Caki2 (cell line): Measurements from ENCODE around the gene FZD2. TPM values are rescaled to one million over a fixed set of nuclear protein-coding genes. Genes with fewer than 3 reads are reported as not detected.
A peak's percentile ranks its signal among the peaks of the same experiment; 100 is the strongest.
"Not testable (repeated sequence)": the region's sequence is repeated elsewhere in the genome, so short reads cannot be mapped to it uniquely, and the experiment has no call there.

Experiments
- DNase-seq: peaks from one replicate; pipeline ENCODE4 v3.0.0-alpha.2; 2015; ENCODE audit warnings: low read depth
- in situ Hi-C: cut with HindIII; loops from 2 replicates; pipeline ENCODE4 v1.10.0; 2016; ENCODE audit warnings: low sequenced_read_pairs, low pct_unique_long_range_greater_than_20kb, mixed read lengths
- total RNA-seq: library from RNA; depleted of rRNA; stranded (reverse); fragments of >200 nt; shearing (Covaris generic); gene quantifications from 2 replicates; pipeline ENCODE4 v1.2.3, GENCODE V29; 2014; ENCODE audit warnings: low replicate concordance; rRNA removed

Gene FZD2
- total RNA-seq = 16.3 and 18.1 TPM in 2 replicates

DNA sequence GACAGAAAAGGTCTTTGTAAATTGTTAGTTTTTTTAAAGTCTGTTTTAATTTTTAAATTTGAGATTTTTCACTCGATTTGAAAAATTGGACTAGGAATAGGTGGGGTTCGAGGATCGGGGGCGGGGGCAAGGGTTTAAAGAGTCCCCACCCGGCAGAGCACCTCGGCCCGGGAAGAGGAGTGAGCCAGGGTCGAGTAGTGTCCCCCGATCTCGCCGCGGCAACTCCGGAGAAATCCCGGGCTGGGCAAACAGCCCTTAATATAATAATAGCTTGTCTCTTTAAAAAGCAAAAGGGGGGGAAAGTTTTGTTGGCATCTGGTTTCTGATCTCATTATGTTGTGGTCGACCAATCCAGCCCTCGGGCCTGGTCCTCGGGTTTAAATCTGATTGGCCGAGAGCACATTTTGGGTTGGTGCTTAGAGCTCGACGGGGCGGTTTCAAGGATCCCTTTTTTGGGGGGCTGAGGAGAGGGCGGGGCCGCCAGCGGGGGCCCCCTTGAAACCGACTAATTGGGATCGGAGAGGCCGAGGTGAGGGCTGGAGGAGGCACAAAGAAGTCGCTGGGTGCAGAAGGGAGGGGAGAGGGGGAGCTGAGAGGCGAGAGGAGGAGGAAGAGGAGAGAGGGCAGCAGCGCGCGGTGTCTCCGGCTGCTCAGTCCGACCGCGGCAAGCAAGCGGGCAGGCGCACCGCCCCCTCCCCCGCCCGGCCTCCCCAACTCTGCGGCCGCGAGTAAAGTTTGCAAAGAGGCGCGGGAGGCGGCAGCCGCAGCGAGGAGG, at the start of gene FZD2:
Gene FZD2 (plus strand): TSS at position 653 of the 775 bp plus-strand sequence. CDS start 205 bp downstream, outside the sequence.
- DNase-seq = peak; percentile 96
- in situ Hi-C loops = no loop called here

- DNase-seq = peak; percentile 57
- in situ Hi-C loops = not testable (repeated sequence)
These were observed 45.8 kb upstream of the FZD2 start for GRCh38 chr17:44511241-44512134.

GRCh38 chr17:44518032-44518431, 39.3 kb upstream of the FZD2 start:
- peak; percentile 84 for DNase-seq
- in situ Hi-C loops = no loop called here

DNA sequence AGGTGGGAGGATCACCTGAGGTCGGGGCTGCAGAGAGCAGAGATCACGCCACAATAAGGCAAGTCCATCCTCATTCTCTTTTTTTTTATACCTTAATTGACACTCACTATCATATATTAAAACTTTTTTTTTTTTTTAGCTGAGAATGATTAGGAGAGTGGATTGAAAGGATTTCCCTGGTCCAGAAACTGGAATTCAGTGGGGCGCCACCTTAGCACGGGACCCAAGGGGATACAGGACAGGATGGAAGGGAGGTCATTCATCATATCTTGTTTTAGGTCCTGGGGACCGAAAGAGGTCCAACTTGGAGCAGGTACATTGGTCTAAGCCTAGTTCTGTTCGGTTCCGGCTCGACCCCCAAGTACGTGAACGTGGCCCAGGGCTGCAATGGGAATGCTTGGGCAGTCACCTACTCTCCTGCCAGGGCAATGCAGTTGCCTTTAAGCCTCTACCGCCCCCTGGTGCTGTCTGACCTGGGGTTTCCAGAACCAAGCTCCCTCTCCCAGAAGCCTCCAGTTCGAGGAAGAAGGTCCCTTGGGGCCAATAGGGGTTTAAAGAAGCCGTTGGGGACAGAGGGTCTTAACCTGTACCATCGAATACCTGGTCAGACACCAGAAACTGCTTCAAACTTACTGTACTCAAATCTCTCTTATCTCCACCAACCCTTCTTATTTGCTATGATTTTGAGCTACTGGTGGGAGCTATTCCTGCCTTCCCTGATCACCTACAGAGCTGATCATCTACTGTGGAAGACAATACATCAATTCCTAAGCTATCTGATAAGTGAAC, 34.2 kb upstream of the FZD2 start:
- in situ Hi-C loops = no loop called here
- peak; percentile 38 for DNase-seq

GRCh38 chr17:44523672-44523972, 33.7 kb upstream of the FZD2 start:
- in situ Hi-C loops = no loop called here
- DNase-seq = no peak

GRCh38 chr17:44527102-44527501, 30.2 kb upstream of the FZD2 start:
- in situ Hi-C loops = loop anchor here (25.0 kb wide), 1 partner anchor 110 kb away; no protein-coding TSS in a partner anchor
- DNase-seq = no peak

DNA sequence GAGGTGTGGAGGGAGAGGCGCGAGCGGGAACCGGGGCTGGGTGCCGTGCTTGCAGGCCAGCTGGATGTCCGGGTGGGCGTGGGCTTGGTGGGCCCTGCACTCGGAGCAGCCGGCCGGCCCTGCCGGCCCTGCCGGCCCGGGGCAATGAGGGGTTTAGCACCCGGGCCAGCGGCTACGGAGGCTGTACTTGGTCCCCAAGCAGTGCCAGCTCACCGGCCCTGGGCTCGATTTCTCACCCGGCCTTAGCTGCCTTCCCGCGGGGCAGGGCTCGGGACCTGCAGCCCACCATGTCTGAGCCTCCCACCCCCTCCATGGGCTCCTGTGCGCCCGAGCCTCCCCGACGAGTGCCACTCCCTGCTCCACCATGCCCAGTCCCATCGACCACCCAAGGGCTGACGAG, 29.3 kb upstream of the FZD2 start:
- in situ Hi-C loops = loop anchor here (25.0 kb wide), 1 partner anchor 109 kb away; no protein-coding TSS in a partner anchor
- no peak for DNase-seq

DNA sequence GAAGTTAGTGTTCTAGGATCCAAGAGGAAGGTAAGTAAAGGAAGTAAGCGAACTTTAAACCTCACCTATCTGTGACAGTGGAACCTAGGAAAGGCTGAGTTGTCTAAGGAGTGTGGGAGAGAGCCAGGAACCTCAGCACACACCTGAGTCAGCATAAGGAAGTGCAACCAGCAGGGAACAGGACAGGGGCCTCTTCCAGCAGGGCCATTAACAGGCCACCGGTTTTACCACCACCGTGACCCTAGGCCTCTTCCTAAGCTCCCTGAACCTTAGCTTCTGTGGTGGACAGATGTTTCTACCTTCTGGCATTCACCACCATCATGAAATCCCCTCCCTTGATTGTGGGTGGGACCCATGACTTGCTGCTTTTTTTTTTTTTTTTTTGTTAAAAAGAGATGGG, 27.4 kb upstream of the FZD2 start:
- in situ Hi-C loops = loop anchor here (25.0 kb wide), 1 partner anchor 107 kb away; no protein-coding TSS in a partner anchor
- peak; percentile 35 for DNase-seq

DNA sequence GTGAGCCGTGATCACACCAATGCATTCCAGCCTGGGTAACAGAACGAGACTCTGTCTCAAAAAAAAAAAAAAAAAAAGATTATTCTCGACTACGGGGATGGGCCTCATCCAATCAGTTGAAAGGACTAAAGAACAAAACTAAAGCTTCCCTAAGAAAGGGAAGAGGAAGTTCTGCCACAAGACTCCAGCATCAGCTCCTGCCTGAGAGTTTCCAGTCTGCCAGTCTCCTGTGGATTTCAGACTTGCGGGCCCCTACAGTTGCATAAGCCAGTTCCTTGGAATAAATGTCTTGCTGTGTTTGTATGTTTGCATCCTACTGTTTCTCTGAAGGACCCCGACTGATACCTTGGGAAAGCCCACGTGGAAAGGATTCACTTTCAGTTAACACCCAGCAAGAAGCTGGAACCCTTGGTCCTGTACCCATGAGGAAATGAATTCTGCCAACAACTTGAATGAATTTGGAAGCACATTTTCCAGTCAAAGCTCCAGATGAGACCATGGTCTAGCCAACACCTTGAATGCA, 26.3 kb upstream of the FZD2 start:
- in situ Hi-C loops = loop anchor here (25.0 kb wide), 1 partner anchor 106 kb away; no protein-coding TSS in a partner anchor

GRCh38 chr17:44533533-44534246, 23.6 kb upstream of the FZD2 start:
- in situ Hi-C loops = loop anchor here (25.0 kb wide), 1 partner anchor 104 kb away; no protein-coding TSS in a partner anchor

More for the DNA sequence above, 26.3 kb upstream of the FZD2 start:
- no peak for DNase-seq

DNA sequence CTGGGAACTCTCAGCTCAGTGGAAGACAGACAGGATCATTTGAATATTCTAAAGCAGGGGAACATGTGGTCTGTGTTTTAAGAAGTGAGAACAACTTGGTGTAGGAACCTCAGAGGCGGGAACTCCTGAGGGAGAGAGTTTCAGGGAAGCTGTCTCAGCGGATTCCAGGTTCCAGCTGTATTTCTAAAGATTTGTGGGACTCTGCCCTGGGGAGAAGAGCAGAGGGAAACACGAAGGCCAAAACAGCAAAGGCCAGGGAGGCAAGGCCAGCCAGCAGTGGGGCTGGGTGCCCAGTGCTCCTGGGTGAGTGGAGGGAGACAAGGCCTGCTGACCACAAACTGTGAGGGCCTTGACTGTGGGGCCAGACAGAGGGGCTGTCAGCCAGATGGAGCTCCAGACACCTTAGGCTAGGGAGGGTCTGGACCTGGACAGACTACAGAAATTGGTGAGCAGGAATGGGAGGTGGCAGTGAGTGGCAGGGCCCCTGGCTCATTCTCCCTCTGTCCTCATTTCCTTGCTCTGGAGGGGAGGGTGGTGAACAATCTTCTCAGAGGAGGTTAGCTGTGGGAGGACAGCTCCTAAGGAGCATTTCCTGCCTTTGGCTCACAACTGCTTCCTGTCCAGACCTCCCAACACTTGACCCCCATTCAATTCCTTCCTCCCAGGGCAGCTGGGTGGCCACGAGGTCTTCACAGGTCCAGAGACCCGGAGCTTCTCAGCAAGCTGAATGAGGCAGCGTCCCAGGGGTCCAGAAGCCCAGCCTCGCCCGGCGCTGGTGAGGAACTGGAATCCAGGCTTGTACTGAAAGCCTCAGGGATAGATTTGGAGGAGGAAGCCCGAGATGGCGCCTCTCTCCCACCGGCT, 21.0 kb upstream of the FZD2 start:
- in situ Hi-C loops = loop anchor here (25.0 kb wide), 1 partner anchor 101 kb away; no protein-coding TSS in a partner anchor
- DNase-seq = no peak

More at GRCh38 chr17:44533533-44534246, 23.6 kb upstream of the FZD2 start:
- peak; percentile 65 for DNase-seq

- not testable (repeated sequence) for DNase-seq
- in situ Hi-C loops = loop anchor here (25.0 kb wide), 1 partner anchor 99 kb away; no protein-coding TSS in a partner anchor
These were observed 19.4 kb upstream of the FZD2 start for GRCh38 chr17:44537922-44538321.

DNA sequence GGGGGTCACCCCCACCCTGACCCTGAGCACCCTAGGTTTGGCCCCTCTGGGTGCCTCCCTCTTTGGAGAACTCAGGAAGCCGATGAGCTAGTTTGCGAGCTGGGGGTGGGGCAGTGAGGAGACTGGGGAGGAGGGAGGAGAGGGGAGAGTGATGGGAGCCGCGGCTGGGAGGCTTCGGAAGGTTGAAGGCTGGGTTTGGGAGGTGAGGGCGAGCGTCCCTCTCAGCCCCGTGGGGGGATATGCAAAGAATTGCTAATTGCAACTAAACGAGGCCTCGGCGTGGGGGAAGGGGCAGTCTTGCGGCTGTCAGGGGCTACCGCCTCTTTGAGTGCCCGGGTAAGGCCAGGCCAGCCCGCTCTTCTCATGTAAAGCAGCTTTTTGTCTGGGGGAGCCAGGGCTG, 17.6 kb upstream of the FZD2 start:
- DNase-seq = no peak
- in situ Hi-C loops = loop anchor here (25.0 kb wide), 1 partner anchor 98 kb away; no protein-coding TSS in a partner anchor

DNA sequence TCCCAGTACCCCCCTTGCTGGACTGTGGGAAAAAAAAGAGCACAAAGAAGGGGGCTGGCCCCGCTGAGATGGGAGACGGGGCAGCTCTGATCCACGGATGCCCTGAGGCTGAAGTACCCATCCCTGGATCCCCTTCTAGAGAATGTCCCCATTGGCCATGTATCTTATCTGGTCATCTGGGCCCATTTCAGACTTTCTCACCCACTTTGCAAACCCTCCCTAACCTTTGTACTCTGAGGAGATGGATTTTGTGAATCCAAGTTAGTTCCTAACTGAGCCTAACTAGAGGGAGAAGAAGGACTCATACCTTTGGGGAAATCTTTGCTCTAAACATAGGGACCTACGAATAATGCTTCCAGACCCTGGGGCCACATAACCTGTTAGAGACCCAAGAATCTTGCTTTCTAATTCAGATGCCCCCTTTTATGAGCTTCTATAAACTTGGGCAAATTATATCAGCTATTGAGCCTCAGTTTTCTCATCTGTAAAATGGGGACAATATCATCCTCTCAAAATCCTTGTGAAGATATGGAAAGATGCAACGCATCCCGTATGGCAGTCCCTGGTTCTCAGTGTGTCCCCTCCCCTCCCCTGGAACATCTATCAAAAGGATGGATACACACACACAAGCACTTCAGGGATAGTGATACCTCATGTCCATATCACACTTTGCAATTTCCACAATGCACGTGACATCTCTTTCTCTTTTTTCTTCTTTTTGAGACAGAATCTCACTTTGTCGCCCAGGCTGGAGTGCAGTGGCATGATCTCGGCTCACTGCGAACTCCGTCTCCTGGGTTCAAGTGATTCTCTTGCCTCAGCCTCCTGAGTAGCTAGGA, 16.8 kb upstream of the FZD2 start:
- in situ Hi-C loops = loop anchor here (25.0 kb wide), 1 partner anchor 97 kb away; no protein-coding TSS in a partner anchor
- DNase-seq = no peak

GRCh38 chr17:44541884-44542581, 15.3 kb upstream of the FZD2 start:
- in situ Hi-C loops = loop anchor here (25.0 kb wide), 1 partner anchor 95 kb away; no protein-coding TSS in a partner anchor
- no peak for DNase-seq
